ENCODE data around the gene GRM1.

Gene GRM1

GRCh38 chr6:146028851-146029572 is at the start of gene GRM1:
Gene GRM1 (plus strand): TSS chr6:146029062. CDS start chr6:146029518, 456 bp downstream.
- DNase-seq = no peak

GRCh38 chr6:146009338-146009737 is 19.5 kb upstream of the GRM1 start:
- no peak for DNase-seq

DNA sequence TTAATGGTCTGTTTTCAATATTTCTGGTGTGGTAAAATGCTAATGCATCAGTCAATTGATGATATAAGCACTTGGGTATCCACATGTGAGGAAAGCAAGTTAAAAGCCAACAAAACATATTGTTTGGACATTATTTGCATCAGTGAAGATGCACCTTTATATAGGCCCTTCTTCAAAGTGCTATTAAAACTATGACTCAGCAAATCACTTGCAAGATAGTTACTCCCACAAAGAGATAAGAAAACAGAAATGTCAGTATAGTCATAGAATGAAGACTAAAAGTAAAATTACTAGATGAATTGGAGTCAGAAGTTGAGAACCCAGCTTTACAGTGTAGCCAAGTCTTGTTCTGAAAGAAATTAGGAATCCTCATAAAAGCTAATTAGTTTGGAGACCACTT is 14.6 kb upstream of the GRM1 start:
- no peak for DNase-seq

- no peak for DNase-seq
Measured at GRCh38 chr6:146017672-146018071, 11.2 kb upstream of the GRM1 start.

DNA sequence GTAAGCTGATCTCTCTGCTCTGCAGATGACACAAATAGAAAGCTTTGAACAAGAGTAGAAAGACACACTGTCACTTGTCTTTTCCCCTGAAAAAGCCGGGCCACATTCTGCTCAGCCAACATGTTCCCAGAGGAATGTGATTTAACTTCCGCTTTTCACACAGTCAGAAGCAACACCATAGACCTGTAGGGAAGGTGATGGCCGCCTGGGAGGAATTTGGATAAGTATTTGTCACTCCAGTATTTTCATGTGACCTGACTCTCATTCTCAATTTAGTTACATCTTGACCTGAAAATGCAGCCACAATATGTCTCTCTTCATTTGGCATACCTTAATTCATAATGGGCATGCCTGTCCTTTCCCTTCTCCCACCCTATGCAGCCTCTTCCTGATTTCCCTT is 2.0 kb upstream of the GRM1 start:
- DNase-seq = no peak

DNA sequence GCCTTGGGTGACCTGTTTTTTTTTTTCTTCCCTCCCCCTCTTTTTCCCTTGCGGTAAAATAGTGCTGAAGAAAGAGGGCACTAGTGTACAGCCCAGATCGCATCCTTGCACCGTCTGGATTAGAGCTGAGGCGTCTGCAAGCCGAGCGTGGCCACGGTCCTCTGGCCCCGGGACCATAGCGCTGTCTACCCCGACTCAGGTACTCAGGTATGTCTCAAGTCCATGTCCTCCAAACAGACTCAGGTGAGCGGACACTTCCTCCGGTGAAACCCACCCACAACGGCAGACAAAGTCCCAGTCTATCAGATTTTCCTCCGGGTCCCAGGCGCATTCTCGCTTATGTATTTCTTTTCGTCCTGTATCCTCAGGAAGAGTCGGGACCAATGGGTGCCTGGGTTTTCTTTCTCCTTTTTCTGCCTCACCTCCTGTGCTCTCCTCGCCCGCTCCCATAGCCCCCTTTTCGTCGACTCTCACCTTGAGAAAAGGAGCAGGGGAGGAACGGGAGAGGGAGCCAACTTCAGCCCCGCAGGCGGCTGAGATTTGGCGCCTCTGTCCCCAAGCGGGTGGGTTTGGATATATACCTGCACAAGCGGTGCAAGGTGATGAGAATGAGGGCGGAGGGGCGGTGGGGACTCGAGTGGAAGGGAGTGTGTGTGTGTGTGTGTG is 1.1 kb upstream of the GRM1 start:
- no peak for DNase-seq

- peak; percentile 53 for DNase-seq
Measured at GRCh38 chr6:146028252-146028795, 538 bp upstream of the GRM1 start.

GRCh38 chr6:146029573-146030184 is 817 bp downstream of the GRM1 start:
- DNase-seq = no peak

- DNase-seq = no peak
Measured at GRCh38 chr6:146032387-146032786, 3.5 kb downstream of the GRM1 start.

GRCh38 chr6:146040360-146040759 is 11.5 kb downstream of the GRM1 start:
- no peak for DNase-seq

DNA sequence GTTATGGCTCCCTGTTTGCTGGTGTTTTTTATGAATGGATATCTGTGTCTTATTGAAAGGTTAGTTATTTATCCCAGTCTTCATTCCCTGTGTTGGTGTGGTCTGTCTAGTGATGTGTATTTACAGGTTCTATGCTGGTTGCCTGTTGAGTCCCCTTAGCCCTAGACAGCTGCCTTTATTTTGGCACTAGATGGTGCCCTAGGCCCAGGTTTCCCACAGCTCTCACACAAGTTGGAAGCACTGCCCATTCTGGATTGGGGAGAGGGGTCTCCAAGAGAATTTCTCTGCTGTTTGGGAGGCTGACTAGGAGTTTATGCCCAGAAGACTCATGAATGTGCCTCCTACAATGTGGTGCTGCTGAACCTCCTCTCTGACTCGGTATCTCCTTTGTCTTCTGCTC is 12.4 kb downstream of the GRM1 start:
- peak; percentile 29 for DNase-seq

GRCh38 chr6:146047371-146047770 is 18.5 kb downstream of the GRM1 start:
- DNase-seq = no peak

GRCh38 chr6:146050168-146050567 is 21.3 kb downstream of the GRM1 start:
- DNase-seq = no peak

- no peak for DNase-seq
Measured at GRCh38 chr6:146056506-146056905, 27.6 kb downstream of the GRM1 start.

DNA sequence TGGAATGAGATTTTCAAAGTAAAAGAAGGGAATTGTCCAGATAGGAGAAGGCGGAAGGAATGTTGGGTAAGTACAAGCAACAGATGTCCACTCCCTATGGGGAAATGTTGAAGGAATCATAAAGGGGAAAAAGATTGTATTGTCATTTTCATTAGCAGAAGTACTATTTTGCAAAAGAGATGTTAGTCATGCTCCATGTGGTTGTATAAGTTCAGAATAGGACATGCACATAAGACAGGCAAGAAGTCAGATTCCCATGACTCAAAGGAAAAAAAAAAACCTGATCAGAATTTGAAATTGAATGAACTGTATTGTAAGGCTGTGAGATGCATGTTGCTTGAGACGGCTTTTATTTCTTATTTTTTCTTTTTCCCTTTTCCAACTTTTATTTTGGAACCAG is 36.8 kb downstream of the GRM1 start:
- DNase-seq = no peak

- no peak for DNase-seq
Measured at GRCh38 chr6:146066506-146066905, 37.6 kb downstream of the GRM1 start.

DNA sequence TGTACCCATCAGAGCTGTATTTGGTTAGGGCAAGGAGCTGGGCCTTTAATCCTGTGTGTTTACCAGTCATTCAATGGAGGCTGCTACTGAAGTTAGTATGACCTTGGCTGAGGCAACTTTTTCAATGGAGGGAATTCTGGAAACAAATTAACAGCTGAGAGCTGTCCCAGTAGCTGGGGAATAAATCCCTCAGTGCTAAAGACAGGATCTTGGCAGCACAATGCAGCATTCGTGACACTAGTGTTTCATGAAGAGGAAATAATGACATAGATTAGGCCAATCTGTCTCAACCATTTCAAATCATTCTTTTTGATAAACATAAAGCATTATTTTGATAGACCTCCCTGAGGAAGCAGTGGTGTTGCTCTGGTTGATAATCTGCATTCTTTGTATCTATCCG is 42.9 kb downstream of the GRM1 start:
- no peak for DNase-seq

GRCh38 chr6:146077992-146078391 is 49.1 kb downstream of the GRM1 start:
- DNase-seq = no peak

- no peak for DNase-seq
Measured at GRCh38 chr6:146087386-146087785, 58.5 kb downstream of the GRM1 start.

- DNase-seq = peak; percentile 22
Measured at GRCh38 chr6:146090474-146090873, 61.6 kb downstream of the GRM1 start.

- no peak for DNase-seq
Measured at GRCh38 chr6:146092961-146093686, 64.3 kb downstream of the GRM1 start.

- DNase-seq = no peak
Measured at GRCh38 chr6:146095481-146095880, 66.6 kb downstream of the GRM1 start.

DNA sequence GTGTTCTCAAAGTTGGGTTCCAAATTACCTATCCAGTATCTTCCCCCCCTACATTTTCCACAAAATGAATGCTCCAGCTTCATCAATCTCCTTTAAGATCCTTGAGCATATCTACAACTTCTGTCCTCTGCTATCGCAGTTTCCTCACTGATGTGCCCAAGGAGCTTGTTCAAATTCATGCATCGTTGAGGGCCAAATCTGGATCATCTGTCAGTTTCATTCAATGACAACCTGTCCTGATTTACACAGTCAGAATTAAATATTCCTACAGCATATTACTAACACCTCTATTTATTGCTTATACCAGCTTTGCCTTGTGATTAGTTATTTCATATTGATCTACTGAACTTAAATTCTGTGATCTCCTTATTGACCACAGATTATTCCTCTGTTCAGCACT is 68.7 kb downstream of the GRM1 start:
- no peak for DNase-seq
